ENCODE data around the gene BTBD9.
A peak's percentile ranks its signal among the peaks of the same experiment; 100 is the strongest.

BTBD9 gene

DNA sequence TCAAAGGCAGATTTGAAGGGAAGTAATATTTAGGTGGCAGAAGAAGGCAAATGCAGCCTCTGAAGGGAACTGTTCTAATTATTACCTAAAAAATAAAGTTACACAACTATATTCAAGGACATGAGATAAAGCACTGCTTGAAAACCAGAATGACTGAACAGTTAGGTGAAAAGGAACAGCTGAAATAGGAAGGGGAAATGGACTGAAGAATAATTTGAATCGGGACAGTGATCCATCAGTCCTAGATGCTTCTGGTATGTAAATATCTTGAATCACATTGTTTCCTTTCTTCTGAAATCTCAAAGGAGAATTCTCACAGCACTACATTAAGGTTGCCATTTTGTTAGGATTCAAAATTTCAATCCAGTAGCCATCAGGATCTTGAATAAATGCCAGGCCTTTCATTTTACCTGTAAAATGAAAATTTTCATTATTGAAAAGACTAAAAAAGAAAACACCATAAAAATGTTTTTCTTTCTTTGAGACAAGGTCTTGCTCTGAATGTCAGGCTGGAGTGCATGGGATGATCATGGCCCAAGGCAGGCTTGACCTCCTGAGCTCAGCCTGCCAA, 37.3 kb upstream of the BTBD9 start:
- Histone ChIP-seq H3K27me3 (ENCODE audit: insufficient read depth, low read depth, severe bottlenecking) (no peaks in the 10 kb centered on the region), H3K4me3 (ENCODE audit: low read depth, low read length) (no peak overlapping the region), H3K36me3 (peaks cover 73% of the 10 kb centered on the region), H3K27ac (no peak overlapping the region), H3K9me3 (ENCODE audit: severe bottlenecking) (no peaks in the 10 kb centered on the region)
- TF ChIP-seq, protein P1, sequence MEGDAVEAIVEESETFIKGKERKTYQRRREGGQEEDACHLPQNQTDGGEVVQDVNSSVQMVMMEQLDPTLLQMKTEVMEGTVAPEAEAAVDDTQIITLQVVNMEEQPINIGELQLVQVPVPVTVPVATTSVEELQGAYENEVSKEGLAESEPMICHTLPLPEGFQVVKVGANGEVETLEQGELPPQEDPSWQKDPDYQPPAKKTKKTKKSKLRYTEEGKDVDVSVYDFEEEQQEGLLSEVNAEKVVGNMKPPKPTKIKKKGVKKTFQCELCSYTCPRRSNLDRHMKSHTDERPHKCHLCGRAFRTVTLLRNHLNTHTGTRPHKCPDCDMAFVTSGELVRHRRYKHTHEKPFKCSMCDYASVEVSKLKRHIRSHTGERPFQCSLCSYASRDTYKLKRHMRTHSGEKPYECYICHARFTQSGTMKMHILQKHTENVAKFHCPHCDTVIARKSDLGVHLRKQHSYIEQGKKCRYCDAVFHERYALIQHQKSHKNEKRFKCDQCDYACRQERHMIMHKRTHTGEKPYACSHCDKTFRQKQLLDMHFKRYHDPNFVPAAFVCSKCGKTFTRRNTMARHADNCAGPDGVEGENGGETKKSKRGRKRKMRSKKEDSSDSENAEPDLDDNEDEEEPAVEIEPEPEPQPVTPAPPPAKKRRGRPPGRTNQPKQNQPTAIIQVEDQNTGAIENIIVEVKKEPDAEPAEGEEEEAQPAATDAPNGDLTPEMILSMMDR (IDR thresholded peaks at IDR 0.05; ENCODE audit: low read depth, low read length) = no peak
- DNase-seq = no peak

DNA sequence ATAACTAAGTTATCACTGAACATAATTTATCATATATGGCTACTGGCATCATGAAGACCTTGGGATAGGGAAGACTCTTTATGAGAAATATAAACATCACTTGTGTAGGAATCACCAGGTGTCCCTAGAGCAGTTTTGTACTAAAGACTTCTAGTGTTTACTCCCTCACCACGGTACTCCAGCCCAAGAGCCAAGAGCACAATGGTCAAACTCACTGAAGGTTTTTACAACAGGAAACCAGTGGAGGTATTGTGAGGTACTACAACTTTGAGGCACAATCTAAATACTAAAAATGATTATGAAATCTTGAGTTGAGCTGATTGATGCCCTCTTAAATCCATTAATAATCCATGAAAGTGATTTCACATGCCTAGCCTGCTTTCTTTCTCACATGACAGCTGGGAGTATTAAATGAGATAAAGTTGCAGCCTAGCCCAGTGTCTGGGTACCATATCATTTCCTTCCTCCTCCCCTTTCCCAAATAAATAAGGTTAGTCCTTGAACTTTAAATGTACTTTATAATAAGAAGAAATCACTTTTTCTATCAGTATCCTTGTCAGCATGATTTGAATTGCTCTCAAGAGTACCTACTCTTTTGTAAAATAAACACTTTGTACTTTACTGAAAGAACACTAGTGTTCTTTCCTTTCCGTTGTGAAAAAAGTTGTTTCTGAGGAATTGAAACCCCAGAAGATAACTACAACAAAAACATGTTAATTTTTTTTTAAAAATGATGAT, 36.7 kb upstream of the BTBD9 start:
- H3K9me3 ChIP-seq (ENCODE audit: severe bottlenecking) = no peaks in the 10 kb centered on the region
- no peak overlapping the region for H3K4me3 ChIP-seq (ENCODE audit: low read depth, low read length)
- peaks cover 67% of the 10 kb centered on the region for H3K36me3 ChIP-seq
- TF ChIP-seq, protein P1 (IDR thresholded peaks at IDR 0.05; ENCODE audit: low read depth, low read length) = no peak
- no peaks in the 10 kb centered on the region for H3K27me3 ChIP-seq (ENCODE audit: insufficient read depth, low read depth, severe bottlenecking)
- DNase-seq = no peak
- no peak overlapping the region for H3K27ac ChIP-seq

DNA sequence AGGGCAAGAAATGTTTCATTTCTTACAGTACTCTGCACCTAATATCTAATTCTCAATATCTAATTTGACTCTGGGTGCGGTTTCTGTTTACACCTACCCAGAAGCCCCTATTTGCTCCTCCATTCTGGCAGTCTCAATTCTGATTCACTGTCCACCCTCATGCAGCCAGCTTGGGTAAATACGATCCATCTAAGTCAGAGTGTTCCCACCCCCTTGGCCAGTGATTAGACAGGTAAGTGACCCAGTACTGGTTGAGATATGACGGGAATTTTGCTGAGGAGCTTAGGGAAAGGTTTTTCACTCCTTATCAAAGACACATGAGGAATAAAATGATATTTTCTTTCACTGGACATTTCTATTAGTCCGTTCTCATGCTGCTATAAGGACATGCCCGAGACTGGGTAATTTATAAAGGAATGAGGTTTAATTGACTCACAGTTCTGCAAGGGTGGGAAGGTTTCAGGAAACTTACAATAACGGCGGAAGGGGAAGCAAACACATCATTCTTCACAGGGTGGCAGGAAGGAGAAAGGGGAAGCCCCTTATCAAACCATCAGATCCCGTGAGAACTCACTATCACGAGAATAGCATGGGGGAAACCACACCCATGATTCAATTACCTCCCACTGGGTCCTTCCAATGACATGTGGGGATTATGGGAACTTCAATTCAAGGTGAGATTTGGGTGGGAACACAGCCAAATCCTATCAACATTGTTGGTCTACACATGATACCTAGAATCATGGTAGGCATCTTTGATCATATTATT, 33.9 kb upstream of the BTBD9 start:
- H3K36me3 ChIP-seq = peaks cover 38% of the 10 kb centered on the region
- H3K9me3 ChIP-seq (ENCODE audit: severe bottlenecking) = no peaks in the 10 kb centered on the region
- TF ChIP-seq, protein P1 (IDR thresholded peaks at IDR 0.05; ENCODE audit: low read depth, low read length) = no peak
- H3K27ac ChIP-seq = no peak overlapping the region
- no peak for DNase-seq
- H3K4me3 ChIP-seq (ENCODE audit: low read depth, low read length) = no peak overlapping the region
- H3K27me3 ChIP-seq (ENCODE audit: insufficient read depth, low read depth, severe bottlenecking) = no peaks in the 10 kb centered on the region

DNA sequence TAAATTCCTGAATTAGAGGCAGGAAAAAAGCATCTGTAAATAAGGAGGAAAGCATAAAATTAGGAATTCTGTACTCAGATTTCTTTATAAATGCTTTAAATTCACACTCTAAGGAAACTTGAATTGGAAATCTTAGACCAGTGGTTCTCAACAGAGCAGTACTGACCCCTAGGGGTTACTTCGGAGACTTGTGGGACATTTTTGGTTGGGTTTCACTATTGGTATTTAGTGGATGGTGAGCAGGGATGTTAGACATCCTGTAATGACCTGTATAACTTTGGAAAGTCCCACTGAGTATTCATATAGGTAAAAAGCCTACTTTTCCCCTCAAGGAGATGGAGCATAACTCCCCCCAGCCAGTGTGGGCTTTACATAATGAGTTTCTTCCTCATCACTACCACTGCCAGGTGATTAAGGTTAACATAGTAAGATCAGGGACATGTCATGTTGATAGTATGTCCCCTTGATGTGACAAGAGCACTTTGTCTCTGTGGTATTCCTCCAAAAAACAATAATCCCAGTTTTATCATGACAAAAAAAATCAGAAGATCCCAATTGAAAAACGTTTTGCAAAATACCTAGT, 32.2 kb upstream of the BTBD9 start:
- no peak overlapping the region for H3K27ac ChIP-seq
- no peaks in the 10 kb centered on the region for H3K9me3 ChIP-seq (ENCODE audit: severe bottlenecking)
- no peaks in the 10 kb centered on the region for H3K27me3 ChIP-seq (ENCODE audit: insufficient read depth, low read depth, severe bottlenecking)
- peaks cover 22% of the 10 kb centered on the region for H3K36me3 ChIP-seq
- TF ChIP-seq, protein P1 (IDR thresholded peaks at IDR 0.05; ENCODE audit: low read depth, low read length) = peak; percentile 68
- H3K4me3 ChIP-seq (ENCODE audit: low read depth, low read length) = no peak overlapping the region
- peak; percentile 51 for DNase-seq

DNA sequence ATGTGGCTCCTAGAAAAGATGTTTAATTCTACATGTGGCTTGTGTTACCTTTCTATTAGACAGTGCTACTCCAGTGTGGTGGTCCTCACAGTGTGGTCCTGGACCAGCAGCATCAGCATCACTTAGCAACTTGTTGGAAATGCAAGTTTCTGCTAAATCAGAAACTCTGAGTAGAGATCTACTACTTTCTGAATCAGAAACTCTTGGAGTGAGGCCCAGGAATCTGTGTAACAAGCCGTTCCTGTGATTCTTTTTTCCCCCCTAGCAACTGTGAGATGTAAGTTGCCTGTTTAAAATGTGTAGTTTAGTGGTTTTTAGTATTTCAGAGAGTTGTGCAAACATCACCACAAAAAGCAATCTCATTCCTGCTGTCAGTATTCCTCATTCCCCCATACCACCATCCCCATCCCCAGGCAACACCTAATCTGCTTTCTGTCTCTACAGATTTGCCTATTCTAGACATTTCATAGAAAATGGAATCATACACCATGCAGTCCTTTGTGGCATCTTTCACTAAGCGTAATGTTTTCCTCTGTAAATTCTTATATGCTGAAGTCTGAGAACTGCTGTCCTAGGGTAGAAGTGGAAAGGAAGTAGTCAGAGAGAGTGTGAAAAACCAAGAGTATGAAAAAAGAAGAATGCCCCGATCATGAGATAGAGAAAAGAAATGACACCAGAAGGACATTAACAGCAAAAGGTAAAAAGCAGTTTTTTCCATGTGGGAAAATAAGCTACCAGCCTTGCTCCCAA, 18.9 kb upstream of the BTBD9 start:
- H3K27me3 ChIP-seq (ENCODE audit: insufficient read depth, low read depth, severe bottlenecking) = no peaks in the 10 kb centered on the region
- TF ChIP-seq, protein P1 (IDR thresholded peaks at IDR 0.05; ENCODE audit: low read depth, low read length) = no peak
- DNase-seq = no peak
- no peaks in the 10 kb centered on the region for H3K36me3 ChIP-seq
- no peak overlapping the region for H3K27ac ChIP-seq
- H3K4me3 ChIP-seq (ENCODE audit: low read depth, low read length) = no peak overlapping the region
- H3K9me3 ChIP-seq (ENCODE audit: severe bottlenecking) = no peaks in the 10 kb centered on the region

Measured in WERI-Rb-1 (cell line).